Vagina (tissue), 2 donors: ENCODE measurements around the gene EYS. TPM values are rescaled to one million over a fixed set of nuclear protein-coding genes. Genes with fewer than 3 reads are reported as not detected.
"Not testable (repeated sequence)": the region's sequence is repeated elsewhere in the genome, so short reads cannot be mapped to it uniquely, and the experiment has no call there.

Experiments
- DNase-seq, 2 donors: peaks; one replicate each; pipeline ENCODE4 v3.0.0-alpha.2; 2017; ENCODE audit errors: extremely low spot score in 2 of 2
- H3K27ac ChIP-seq: fragments of 200-600 bp; sonication (generic); one replicate; pipeline ENCODE4 v1.5.1; 2019
- H3K27me3 ChIP-seq: fragments of 200-600 bp; sonication (generic); one replicate; pipeline ENCODE4 v1.5.1; 2019
- H3K36me3 ChIP-seq, 2 donors: fragments of 200-600 bp; sonication (generic); one replicate each; pipeline ENCODE4 v1.5.1; 2017 to 2019
- H3K4me1 ChIP-seq: fragments of 200-600 bp; sonication (generic); one replicate; pipeline ENCODE4 v1.5.1; 2019
- H3K4me3 ChIP-seq, 2 donors: fragments of 200-600 bp; sonication (generic); 1 replicate in 1 of 2; 2 replicates in 1 of 2; pipeline ENCODE4 v1.5.1; 2016 to 2019
- H3K9me3 ChIP-seq: fragments of 200-600 bp; sonication (generic); one replicate; pipeline ENCODE4 v1.5.1; 2019
- POLR2A ChIP-seq, 2 donors: fragments of 450-650 bp; IDR thresholded peaks; one replicate each; pipeline ENCODE4 v1.6.1; 2017; ENCODE audit warnings: antibody characterized with exemption in 2 of 2, mild to moderate bottlenecking in 2 of 2, moderate library complexity in 2 of 2
- POLR2AphosphoS5 ChIP-seq, 2 donors: sonication (generic); formaldehyde crosslinking; IDR thresholded peaks; one replicate each; pipeline ENCODE4 v1.9.0; 2017; ENCODE audit warnings: antibody characterized with exemption in 2 of 2, mild to moderate bottlenecking in 2 of 2, low read depth in 1 of 2; ENCODE audit not compliant: insufficient read depth in 1 of 2
- intact Hi-C: fragments of 100-400 bp; cut with DNase I; formaldehyde crosslinking; loops from one replicate; pipeline ENCODE4 v1.15.1; 2023
- total RNA-seq: library from RNA; depleted of rRNA; stranded (reverse); fragments of >200 nt; gene quantifications from one replicate; pipeline ENCODE4 v1.2.3, GENCODE V29; 2016
- TF ChIP-seq, protein P1 (sequence below), 3 experiments: fragments of 450-650 bp in 2 of 3; fragments of 200-600 bp in 1 of 3; sonication (generic) in 1 of 3; IDR thresholded peaks; one replicate each; pipeline ENCODE4 v1.5.1; 2017 to 2019; ENCODE audit warnings: antibody characterized with exemption in 3 of 3, mild to moderate bottlenecking in 2 of 3, moderate library complexity in 2 of 3

The EYS gene
- total RNA-seq, 1 donor from 2014 or later, result not detected

DNA sequence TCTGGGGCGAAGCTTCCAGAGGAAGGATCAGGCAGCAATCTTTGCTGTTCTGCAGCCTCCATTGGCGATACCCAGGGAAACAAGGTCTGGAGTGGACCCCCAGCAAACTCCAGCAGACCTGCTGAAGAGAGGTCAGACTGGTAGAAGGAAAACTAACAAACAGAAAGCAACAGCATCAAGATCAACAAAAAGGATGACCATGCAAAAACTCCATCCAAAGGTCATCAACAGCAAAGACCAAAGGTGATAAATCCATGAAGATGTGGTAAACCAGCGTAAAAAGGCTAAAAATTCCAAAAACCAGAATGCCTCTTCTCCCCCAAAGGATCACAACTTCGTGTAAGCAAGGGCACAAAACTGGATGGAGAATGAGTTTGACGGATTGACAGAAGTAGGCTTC is 1818.6 kb downstream of the EYS start:
- intact Hi-C loops, result no loop called here
- no peaks in the 10 kb centered on the region for H3K4me1 ChIP-seq
- TF ChIP-seq POLR2AphosphoS5 (IDR thresholded peaks at IDR 0.05; ENCODE audit: insufficient read depth in 1 of 2, low read depth in 1 of 2) (no peak), POLR2A (IDR thresholded peaks at IDR 0.05) (no peak)
- TF ChIP-seq, protein P1, sequence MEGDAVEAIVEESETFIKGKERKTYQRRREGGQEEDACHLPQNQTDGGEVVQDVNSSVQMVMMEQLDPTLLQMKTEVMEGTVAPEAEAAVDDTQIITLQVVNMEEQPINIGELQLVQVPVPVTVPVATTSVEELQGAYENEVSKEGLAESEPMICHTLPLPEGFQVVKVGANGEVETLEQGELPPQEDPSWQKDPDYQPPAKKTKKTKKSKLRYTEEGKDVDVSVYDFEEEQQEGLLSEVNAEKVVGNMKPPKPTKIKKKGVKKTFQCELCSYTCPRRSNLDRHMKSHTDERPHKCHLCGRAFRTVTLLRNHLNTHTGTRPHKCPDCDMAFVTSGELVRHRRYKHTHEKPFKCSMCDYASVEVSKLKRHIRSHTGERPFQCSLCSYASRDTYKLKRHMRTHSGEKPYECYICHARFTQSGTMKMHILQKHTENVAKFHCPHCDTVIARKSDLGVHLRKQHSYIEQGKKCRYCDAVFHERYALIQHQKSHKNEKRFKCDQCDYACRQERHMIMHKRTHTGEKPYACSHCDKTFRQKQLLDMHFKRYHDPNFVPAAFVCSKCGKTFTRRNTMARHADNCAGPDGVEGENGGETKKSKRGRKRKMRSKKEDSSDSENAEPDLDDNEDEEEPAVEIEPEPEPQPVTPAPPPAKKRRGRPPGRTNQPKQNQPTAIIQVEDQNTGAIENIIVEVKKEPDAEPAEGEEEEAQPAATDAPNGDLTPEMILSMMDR (IDR thresholded peaks at IDR 0.05), result no peak
- DNase-seq, result no peak
- H3K4me3 ChIP-seq, result no peak overlapping the region
- no peaks in the 10 kb centered on the region for H3K9me3 ChIP-seq
- no peaks in the 10 kb centered on the region for H3K27me3 ChIP-seq
- no peak overlapping the region for H3K27ac ChIP-seq
- H3K36me3 ChIP-seq, result no peaks in the 10 kb centered on the region

DNA sequence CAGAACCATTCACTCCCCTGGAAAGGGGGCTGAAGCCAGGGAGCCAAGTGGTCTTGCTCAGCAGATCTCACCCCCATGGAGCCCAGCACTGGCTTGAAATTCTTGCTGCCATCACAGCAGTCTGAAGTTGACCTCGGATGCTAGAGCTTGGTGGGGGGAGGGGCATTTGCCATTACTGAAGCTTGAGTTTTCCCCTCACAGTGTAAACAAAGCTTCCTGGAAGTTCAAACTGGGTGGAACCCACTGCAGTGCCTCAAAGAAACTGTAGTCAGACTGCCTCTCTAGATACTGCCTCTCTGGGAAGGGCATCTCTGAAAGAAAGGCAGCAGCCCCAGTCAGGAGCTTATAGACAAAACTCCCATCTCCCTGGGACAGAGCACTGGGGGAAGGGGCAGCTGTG is 1819.2 kb downstream of the EYS start:
- H3K27me3 ChIP-seq, H3K27ac ChIP-seq, H3K36me3 ChIP-seq, H3K4me1 ChIP-seq, intact Hi-C loops, H3K4me3 ChIP-seq, H3K9me3 ChIP-seq, DNase-seq: not testable (repeated sequence)

DNA sequence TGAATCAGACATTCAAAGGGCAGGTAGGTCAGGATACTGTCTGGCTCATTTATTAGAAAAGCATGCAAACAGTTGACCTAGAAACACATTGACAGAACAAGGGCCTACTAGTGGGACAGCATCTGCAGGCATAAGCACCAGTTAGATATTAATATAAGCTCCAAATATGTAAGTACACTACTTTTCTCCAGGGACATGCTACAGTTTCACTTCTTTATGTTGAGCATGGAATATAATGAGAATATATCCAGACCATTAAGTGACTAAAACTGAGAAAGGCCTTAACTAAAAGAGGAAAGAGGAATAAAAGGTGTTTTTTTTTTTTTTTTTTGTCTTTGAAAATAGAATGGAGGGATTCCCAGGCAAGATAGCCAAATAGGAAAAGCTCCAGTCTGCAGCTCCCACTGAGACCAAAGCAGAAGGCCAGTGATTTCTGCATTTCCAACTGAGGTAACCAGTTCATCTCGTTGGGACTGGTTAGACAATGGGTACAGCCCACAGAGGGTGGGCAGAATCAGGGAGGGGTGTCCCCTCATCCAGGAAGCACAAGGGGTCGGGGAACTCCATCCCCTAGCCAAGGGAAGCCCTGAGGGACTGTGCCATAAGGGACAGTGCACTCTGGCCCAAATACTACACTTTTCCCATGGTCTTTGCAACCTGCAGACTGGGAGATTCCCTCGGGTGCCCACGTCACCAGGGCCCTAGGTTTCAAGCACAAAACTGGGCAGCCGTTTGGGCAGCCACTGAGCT is 1819.8 kb downstream of the EYS start:
- TF ChIP-seq POLR2A (IDR thresholded peaks at IDR 0.05), result no peak
- Histone ChIP-seq H3K27ac (no peak overlapping the region), H3K9me3 (no peaks in the 10 kb centered on the region), H3K27me3 (no peaks in the 10 kb centered on the region), H3K36me3 (no peaks in the 10 kb centered on the region), H3K4me1 (no peaks in the 10 kb centered on the region), H3K4me3 (no peak overlapping the region)
- DNase-seq, result no peak
- intact Hi-C loops, result no loop called here

DNA sequence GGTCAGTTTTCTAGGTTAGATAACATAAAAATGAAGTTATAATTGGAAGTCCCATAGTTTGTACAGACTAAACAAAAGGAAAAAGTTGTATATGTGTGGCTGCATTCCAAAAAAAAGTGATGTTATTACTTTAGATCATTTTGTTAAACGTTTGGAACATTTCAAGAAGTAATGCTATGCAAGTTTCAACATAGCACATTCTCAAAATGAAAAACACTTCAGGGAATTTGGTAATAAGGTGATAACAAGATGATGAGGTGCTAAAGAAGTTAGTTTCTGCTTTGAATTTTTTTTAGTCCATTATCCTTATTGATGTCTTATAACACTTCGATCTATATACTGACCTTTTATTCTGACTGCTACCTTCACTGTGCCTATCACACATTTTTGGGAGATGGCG is 1820.7 kb downstream of the EYS start:
- DNase-seq, result no peak
- intact Hi-C loops, result no loop called here
- Histone ChIP-seq H3K4me3 (no peak overlapping the region), H3K27ac (no peak overlapping the region), H3K4me1 (no peaks in the 10 kb centered on the region), H3K9me3 (no peaks in the 10 kb centered on the region), H3K36me3 (no peaks in the 10 kb centered on the region), H3K27me3 (no peaks in the 10 kb centered on the region)
- TF ChIP-seq POLR2A (IDR thresholded peaks at IDR 0.05) (no peak), POLR2AphosphoS5 (IDR thresholded peaks at IDR 0.05; ENCODE audit: insufficient read depth in 1 of 2, low read depth in 1 of 2) (no peak)
- TF ChIP-seq, protein P1 (IDR thresholded peaks at IDR 0.05), result no peak

DNA sequence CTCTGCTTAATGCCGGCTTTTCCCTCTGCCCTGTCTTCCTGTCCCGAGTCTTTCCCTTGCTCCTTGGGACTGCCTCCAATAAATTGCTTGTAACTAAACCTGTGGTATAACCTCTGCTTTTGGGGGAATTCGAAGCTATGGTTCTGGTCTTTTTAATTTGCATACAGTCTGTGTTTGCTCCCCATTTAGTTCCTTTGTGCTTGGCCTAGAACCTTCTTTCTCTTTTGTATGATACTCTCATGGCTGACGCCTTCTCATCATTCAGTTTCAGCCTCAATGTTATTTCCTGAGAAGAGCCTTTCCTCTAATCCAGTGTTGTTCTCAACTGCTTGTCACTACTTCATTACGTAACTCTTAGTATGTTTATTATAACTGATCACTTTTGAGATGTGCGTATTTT is 1823.4 kb downstream of the EYS start:
- Histone ChIP-seq H3K4me1 (no peaks in the 10 kb centered on the region), H3K27ac (no peak overlapping the region), H3K9me3 (no peaks in the 10 kb centered on the region), H3K27me3 (no peaks in the 10 kb centered on the region), H3K36me3 (no peaks in the 10 kb centered on the region), H3K4me3 (no peak overlapping the region)
- TF ChIP-seq POLR2A (IDR thresholded peaks at IDR 0.05), result no peak
- TF ChIP-seq, protein P1 (IDR thresholded peaks at IDR 0.05), result no peak
- no peak for TF ChIP-seq POLR2AphosphoS5 (IDR thresholded peaks at IDR 0.05; ENCODE audit: insufficient read depth in 1 of 2, low read depth in 1 of 2)
- no peak for DNase-seq
- intact Hi-C loops, result no loop called here

DNA sequence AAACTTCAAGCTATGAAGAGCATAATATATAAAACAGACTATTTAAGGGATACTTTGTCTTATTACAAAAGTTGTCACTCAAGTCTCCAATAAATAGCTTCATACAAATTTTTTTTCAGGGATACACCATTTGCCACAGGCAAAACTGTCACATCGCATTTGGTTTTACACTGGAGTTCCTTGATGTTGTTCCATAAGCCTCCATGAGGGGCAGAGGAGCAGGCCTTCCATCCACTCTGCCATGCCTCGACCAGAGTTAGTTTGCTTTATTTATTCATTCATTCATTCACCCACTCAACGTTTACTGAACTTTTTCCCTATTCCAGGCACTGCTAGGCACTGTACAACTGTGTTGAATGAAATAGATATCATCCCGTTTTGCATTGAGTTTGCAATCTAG is 1824.8 kb downstream of the EYS start:
- Histone ChIP-seq H3K27ac (no peak overlapping the region), H3K4me3 (no peak overlapping the region), H3K27me3 (no peaks in the 10 kb centered on the region), H3K4me1 (no peaks in the 10 kb centered on the region), H3K9me3 (no peaks in the 10 kb centered on the region), H3K36me3 (no peaks in the 10 kb centered on the region)
- DNase-seq, result no peak
- intact Hi-C loops, result no loop called here
- TF ChIP-seq POLR2A (IDR thresholded peaks at IDR 0.05) (no peak), POLR2AphosphoS5 (IDR thresholded peaks at IDR 0.05; ENCODE audit: insufficient read depth in 1 of 2, low read depth in 1 of 2) (no peak)
- TF ChIP-seq, protein P1 (IDR thresholded peaks at IDR 0.05), result no peak
